ENCODE results near the gene MRPL21.
A peak's percentile ranks its signal among the peaks of the same experiment; 100 is the strongest.

The MRPL21 gene

DNA sequence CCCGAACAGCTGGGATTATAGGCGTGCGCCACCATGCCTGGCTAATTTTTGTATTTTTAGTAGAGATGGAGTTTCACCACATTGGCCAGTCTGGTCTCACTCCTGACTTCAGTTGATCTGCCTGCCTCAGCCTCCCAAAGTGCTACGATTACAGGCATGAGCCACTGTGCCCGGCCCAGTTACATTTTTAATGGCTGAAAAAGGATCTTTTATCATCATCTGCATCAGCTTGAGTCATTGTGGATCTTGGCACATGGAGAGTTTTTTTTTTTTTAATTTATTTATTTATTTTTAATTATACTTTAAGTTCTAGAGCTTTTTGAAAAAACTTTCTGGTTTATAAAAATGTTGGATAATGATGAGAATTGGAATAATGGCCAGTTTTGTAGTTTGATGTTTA is 8.6 kb upstream of the MRPL21 start:
- H3K4me1 ChIP-seq (ENCODE audit: control insufficient read depth in 1 of 2, insufficient read depth in 2 of 2, low read length in 2 of 2) = no peaks in the 10 kb centered on the region
- no peak overlapping the region for H3K4me3 ChIP-seq (ENCODE audit: low read depth in 1 of 2, low read length in 2 of 2)
- H3K9ac ChIP-seq (ENCODE audit: low read depth in 1 of 2, low read length in 2 of 2) = no peak overlapping the region
- no peaks in the 10 kb centered on the region for H3K27me3 ChIP-seq (ENCODE audit: control insufficient read depth in 1 of 2, insufficient read depth in 2 of 2, low read length in 2 of 2)
- H3K9me3 ChIP-seq (ENCODE audit: control insufficient read depth in 1 of 2, low read length in 2 of 2) = no peaks in the 10 kb centered on the region
- no peak overlapping the region for H3K27ac ChIP-seq (ENCODE audit: low read depth, low read length)
- H3K36me3 ChIP-seq (ENCODE audit: control insufficient read depth in 1 of 2, insufficient read depth in 2 of 2, low read length in 2 of 2) = peaks cover 31 to 72% of the 10 kb centered on the region in 2 donors

DNA sequence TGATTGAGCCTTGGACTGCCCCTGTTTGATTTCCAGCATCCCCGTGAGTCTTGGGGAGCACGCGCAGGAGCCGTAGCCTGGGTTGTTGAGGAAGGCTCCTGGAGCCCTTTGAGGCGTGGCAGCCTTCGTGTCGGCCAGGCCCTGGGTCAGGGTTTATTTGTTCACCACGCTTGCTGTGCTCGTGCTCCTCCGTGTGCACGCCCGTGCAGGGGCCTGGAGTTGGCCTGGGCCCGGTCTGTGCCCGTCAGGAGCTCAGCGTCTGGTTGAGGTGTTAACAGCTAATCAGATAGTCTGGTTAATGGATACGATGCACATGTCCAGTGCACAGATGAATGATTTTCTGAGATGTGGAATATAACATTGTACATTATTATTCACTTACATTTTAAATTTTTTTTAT is 8.1 kb upstream of the MRPL21 start:
- H3K4me1 ChIP-seq (ENCODE audit: control insufficient read depth in 1 of 2, insufficient read depth in 2 of 2, low read length in 2 of 2) = no peaks in the 10 kb centered on the region
- H3K36me3 ChIP-seq (ENCODE audit: control insufficient read depth in 1 of 2, insufficient read depth in 2 of 2, low read length in 2 of 2) = peaks cover 31 to 73% of the 10 kb centered on the region in 2 donors
- H3K27me3 ChIP-seq (ENCODE audit: control insufficient read depth in 1 of 2, insufficient read depth in 2 of 2, low read length in 2 of 2) = no peaks in the 10 kb centered on the region
- no peaks in the 10 kb centered on the region for H3K9me3 ChIP-seq (ENCODE audit: control insufficient read depth in 1 of 2, low read length in 2 of 2)
- H3K27ac ChIP-seq (ENCODE audit: low read depth, low read length) = no peak overlapping the region
- no peak overlapping the region for H3K4me3 ChIP-seq (ENCODE audit: low read depth in 1 of 2, low read length in 2 of 2)
- no peak overlapping the region for H3K9ac ChIP-seq (ENCODE audit: low read depth in 1 of 2, low read length in 2 of 2)

DNA sequence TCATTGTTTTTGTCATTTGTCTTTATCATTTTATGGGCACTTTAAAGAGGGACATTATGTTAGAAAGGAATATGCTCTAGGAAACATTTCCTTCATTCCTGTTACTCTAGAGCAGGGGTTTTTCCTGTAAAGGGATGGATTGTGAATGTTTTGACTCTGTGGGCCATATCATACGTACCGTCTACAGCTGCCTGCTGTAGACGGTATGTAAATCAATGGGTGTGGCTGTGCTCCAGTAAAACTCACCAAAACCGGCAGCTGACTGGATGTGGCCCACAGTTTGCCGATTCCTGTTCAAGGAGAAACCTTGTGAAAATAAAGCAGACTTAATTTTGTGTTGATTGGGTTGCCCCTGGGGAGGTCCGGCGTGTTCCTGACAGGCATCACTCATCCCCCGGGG is 7.3 kb upstream of the MRPL21 start:
- H3K27me3 ChIP-seq (ENCODE audit: control insufficient read depth in 1 of 2, insufficient read depth in 2 of 2, low read length in 2 of 2) = no peaks in the 10 kb centered on the region
- no peak overlapping the region for H3K4me3 ChIP-seq (ENCODE audit: low read depth in 1 of 2, low read length in 2 of 2)
- no peaks in the 10 kb centered on the region for H3K9me3 ChIP-seq (ENCODE audit: control insufficient read depth in 1 of 2, low read length in 2 of 2)
- H3K9ac ChIP-seq (ENCODE audit: low read depth in 1 of 2, low read length in 2 of 2) = no peak overlapping the region
- H3K36me3 ChIP-seq (ENCODE audit: control insufficient read depth in 1 of 2, insufficient read depth in 2 of 2, low read length in 2 of 2) = peaks cover 25 to 65% of the 10 kb centered on the region in 2 donors
- no peak overlapping the region for H3K27ac ChIP-seq (ENCODE audit: low read depth, low read length)
- no peaks in the 10 kb centered on the region for H3K4me1 ChIP-seq (ENCODE audit: control insufficient read depth in 1 of 2, insufficient read depth in 2 of 2, low read length in 2 of 2)

DNA sequence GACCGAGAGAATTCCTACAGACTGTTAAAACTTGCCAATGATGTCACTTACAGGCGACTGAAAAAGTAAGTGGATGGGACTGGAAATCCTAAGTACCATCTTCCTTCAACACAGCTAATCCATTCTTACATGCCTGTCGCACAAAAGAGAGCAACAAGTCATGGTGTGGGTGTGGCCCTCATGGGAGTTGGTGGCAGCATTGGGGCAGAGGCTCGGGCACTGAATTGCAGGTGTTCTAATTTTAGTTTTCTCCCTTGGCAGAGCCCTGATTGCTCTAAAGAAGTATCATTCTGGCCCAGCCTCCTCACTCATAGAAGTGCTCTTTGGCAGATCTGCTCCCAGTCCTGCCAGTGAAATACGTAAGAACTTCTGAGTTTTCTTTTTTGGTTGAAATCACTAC is 4.6 kb upstream of the MRPL21 start:
- Histone ChIP-seq H3K36me3 (ENCODE audit: control insufficient read depth in 1 of 2, insufficient read depth in 2 of 2, low read length in 2 of 2) (peaks cover 21 to 40% of the 10 kb centered on the region in 2 donors), H3K4me1 (ENCODE audit: control insufficient read depth in 1 of 2, insufficient read depth in 2 of 2, low read length in 2 of 2) (peaks cover 6 to 11% of the 10 kb centered on the region in 2 donors), H3K27me3 (ENCODE audit: control insufficient read depth in 1 of 2, insufficient read depth in 2 of 2, low read length in 2 of 2) (no peaks in the 10 kb centered on the region)

DNA sequence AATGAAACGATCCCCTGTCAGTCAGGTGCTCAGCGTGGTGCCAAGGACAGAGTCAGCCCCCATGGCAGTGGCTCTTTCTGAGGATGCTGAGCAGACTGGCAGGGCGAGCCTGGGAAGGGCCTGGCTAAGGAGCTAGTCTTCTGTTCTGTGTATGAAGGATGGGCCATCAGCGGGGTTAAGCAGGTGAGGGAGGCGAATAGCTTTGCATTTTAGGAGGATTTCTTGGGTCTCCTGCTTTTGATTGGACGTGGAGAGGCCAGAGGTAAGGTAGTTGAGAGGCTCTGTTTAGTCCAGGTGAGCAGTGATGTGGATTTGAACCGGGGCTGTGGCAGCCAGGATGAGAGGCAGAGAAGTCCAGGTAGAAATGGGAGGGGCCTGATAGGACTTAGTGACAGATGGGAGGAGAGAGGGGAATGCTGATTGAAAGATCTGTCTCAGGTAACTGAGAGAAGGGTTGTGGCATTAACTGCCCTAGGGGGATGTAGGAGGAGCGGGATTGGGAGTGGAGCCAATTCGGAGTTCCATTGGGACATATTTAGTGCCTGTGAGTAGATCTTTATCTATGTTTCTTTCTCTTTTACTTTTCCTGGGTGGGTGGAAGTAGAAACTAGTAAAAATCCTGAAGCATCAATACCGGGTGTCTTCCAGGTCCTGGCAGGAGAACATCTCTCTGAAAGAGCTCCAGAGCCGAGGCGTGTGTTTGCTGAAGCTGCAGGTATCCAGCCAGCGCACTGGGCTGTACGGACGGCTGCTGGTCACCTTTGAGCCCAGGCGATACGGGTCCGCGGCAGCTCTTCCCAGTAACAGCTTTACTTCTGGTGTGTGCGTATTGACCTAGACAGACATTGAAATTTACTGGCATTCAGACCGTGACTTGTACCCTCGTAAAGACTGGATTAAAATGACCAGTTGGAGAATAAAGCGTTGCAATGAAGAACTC is 2.1 kb upstream of the MRPL21 start:
- Histone ChIP-seq H3K9ac (ENCODE audit: low read depth in 1 of 2, low read length in 2 of 2) (no peak overlapping the region), H3K4me1 (ENCODE audit: control insufficient read depth in 1 of 2, insufficient read depth in 2 of 2, low read length in 2 of 2) (peaks cover 16 to 26% of the 10 kb centered on the region in 2 donors), H3K9me3 (ENCODE audit: control insufficient read depth in 1 of 2, low read length in 2 of 2) (no peaks in the 10 kb centered on the region), H3K27me3 (ENCODE audit: control insufficient read depth in 1 of 2, insufficient read depth in 2 of 2, low read length in 2 of 2) (no peaks in the 10 kb centered on the region), H3K4me3 (ENCODE audit: low read depth in 1 of 2, low read length in 2 of 2) (no peak overlapping the region), H3K36me3 (ENCODE audit: control insufficient read depth in 1 of 2, insufficient read depth in 2 of 2, low read length in 2 of 2) (peaks cover 11 to 21% of the 10 kb centered on the region in 2 donors), H3K27ac (ENCODE audit: low read depth, low read length) (no peak overlapping the region)

More for the DNA sequence above, 4.6 kb upstream of the MRPL21 start:
- Histone ChIP-seq H3K4me3 (ENCODE audit: low read depth in 1 of 2, low read length in 2 of 2) (no peak overlapping the region), H3K9ac (ENCODE audit: low read depth in 1 of 2, low read length in 2 of 2) (no peak overlapping the region), H3K9me3 (ENCODE audit: control insufficient read depth in 1 of 2, low read length in 2 of 2) (no peaks in the 10 kb centered on the region), H3K27ac (ENCODE audit: low read depth, low read length) (no peak overlapping the region)

DNA sequence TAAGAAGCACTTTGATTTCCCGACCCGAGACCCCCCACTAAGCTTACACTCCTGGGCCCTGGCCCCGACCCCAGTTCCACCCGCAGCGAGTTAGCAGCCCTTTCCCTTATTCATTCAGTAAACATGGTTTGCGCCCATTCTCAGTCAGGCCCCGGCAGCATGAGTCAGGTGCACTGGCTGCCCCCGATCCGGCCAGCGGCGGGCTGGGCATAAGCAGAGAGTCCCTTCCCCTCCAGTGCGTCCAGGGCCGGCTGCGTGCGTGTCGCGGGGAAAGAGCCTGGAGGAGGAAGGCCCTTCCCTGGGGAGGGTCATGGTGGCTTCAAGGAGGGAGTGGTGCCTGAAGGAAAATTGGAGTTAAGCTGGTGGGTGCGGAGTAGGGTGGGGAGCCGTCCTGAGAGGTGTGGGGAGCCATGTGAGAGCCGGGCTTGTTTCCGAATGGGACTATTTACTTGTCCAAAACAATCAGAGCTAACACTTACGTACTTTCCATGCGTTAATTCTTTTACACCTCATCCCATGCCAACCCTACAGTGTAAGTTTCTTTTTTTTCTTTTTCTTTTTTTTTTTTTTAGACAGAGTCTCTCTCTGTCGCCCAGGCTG is 716 bp upstream of the MRPL21 start:
- H3K27me3 ChIP-seq (ENCODE audit: control insufficient read depth in 1 of 2, insufficient read depth in 2 of 2, low read length in 2 of 2) = no peaks in the 10 kb centered on the region
- H3K4me1 ChIP-seq (ENCODE audit: control insufficient read depth in 1 of 2, insufficient read depth in 2 of 2, low read length in 2 of 2) = peaks cover 16 to 26% of the 10 kb centered on the region in 2 donors
- peak overlapping the region; percentile 77 for H3K27ac ChIP-seq (ENCODE audit: low read depth, low read length)
- peak overlapping the region; percentile 96 to 100 for H3K4me3 ChIP-seq (ENCODE audit: low read depth in 1 of 2, low read length in 2 of 2)
- peaks cover 5 to 19% of the 10 kb centered on the region in 2 donors for H3K36me3 ChIP-seq (ENCODE audit: control insufficient read depth in 1 of 2, insufficient read depth in 2 of 2, low read length in 2 of 2)
- H3K9me3 ChIP-seq (ENCODE audit: control insufficient read depth in 1 of 2, low read length in 2 of 2) = no peaks in the 10 kb centered on the region
- peak overlapping the region; percentile 78 to 90 for H3K9ac ChIP-seq (ENCODE audit: low read depth in 1 of 2, low read length in 2 of 2)

DNA sequence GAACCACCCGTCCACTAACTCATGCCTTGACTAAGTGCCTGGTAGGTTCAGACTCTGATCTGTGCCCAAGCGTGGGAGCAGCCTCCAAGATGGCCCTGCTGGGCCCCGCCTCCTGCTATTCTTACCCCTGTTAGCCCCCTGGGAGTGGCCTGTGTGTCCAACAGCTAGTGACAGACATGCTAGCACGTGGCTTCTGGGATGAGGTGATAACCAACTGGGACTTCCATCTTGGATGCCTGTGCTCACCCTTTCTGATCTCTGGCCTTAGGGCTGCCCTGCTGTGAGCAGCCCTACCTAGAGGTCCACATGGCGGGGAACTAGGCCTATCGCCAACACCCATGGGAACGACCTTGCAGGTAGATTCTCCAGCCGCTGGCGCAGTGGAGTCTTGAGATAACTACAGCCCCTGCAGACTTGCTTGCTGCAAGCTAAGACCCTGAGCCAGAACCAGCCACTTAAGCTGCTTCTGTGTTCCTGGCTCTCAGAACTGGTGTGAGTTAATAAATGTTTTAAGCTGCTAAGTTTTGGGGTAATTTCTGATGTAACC is 2.7 kb downstream of the MRPL21 start:
- H3K27ac ChIP-seq (ENCODE audit: low read depth, low read length) = no peak overlapping the region
- H3K27me3 ChIP-seq (ENCODE audit: control insufficient read depth in 1 of 2, insufficient read depth in 2 of 2, low read length in 2 of 2) = no peaks in the 10 kb centered on the region
- peaks cover 27 to 40% of the 10 kb centered on the region in 2 donors for H3K36me3 ChIP-seq (ENCODE audit: control insufficient read depth in 1 of 2, insufficient read depth in 2 of 2, low read length in 2 of 2)
- no peak overlapping the region for H3K4me3 ChIP-seq (ENCODE audit: low read depth in 1 of 2, low read length in 2 of 2)
- peaks cover 16 to 26% of the 10 kb centered on the region in 2 donors for H3K4me1 ChIP-seq (ENCODE audit: control insufficient read depth in 1 of 2, insufficient read depth in 2 of 2, low read length in 2 of 2)
- H3K9ac ChIP-seq (ENCODE audit: low read depth in 1 of 2, low read length in 2 of 2) = no peak overlapping the region
- no peaks in the 10 kb centered on the region for H3K9me3 ChIP-seq (ENCODE audit: control insufficient read depth in 1 of 2, low read length in 2 of 2)

DNA sequence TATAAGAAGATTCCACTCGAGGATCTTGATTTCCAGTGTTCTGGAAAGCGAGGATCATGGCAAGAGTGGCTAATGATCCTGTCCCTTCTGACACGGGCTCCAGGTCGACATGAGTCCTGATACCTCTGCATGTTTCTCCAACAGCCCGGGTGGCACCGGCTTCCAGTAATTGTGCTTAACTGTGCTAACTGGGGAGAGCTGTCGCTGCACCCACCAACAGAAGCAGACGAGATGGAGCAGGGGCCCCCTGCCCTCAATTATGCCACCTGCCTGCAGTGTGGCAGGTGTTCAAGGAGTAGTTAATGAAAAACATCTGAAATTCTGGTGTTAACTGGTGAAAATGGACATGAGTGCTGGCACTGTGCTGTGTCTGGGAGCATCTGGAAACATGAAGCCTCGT is 6.2 kb downstream of the MRPL21 start:
- Histone ChIP-seq H3K9ac (ENCODE audit: low read depth in 1 of 2, low read length in 2 of 2) (no peak overlapping the region), H3K4me3 (ENCODE audit: low read depth in 1 of 2, low read length in 2 of 2) (no peak overlapping the region), H3K27ac (ENCODE audit: low read depth, low read length) (no peak overlapping the region), H3K4me1 (ENCODE audit: control insufficient read depth in 1 of 2, insufficient read depth in 2 of 2, low read length in 2 of 2) (peaks cover 1 to 7% of the 10 kb centered on the region in 2 donors), H3K36me3 (ENCODE audit: control insufficient read depth in 1 of 2, insufficient read depth in 2 of 2, low read length in 2 of 2) (peaks cover 39 to 67% of the 10 kb centered on the region in 2 donors), H3K27me3 (ENCODE audit: control insufficient read depth in 1 of 2, insufficient read depth in 2 of 2, low read length in 2 of 2) (no peaks in the 10 kb centered on the region), H3K9me3 (ENCODE audit: control insufficient read depth in 1 of 2, low read length in 2 of 2) (no peaks in the 10 kb centered on the region)

DNA sequence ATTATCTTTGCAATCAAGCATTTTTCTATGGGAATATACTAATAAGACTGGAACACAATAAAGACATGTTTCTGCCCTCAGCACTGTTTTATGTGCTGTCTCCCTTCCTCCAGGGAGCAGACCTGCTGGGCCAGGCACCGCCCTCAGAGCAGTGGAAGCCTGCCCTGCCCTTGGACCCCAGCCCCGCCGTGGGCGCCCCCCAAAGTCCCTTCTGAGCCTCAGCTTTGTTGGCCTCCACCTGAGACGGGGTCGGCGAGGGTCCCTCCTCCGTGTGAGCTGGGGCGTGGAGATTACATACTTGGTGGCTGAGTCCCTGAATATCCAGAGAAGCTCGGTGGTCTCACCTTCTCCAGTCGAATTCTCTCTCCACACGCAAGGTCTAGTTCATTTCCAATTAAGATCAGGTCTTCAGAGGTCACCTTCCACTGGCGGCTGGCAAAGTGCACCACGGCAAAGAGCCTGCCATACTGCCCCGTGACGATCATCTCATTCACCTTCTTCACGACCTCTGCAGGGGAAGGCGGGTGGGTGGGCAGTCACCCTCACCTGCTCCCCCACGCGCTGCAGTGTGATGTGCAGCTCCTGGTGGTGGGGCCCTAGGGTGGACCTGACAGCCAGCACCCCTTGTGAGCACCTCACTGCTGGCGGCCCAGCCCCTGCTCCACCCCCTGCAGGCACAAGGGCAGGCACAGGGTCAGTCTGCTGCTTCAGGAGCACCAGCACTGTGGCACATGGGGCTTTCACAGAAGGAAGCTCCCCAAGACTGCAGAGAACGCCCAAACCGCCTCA is 7.3 kb downstream of the MRPL21 start:
- no peak overlapping the region for H3K27ac ChIP-seq (ENCODE audit: low read depth, low read length)
- H3K4me1 ChIP-seq (ENCODE audit: control insufficient read depth in 1 of 2, insufficient read depth in 2 of 2, low read length in 2 of 2) = peaks cover 0 to 5% of the 10 kb centered on the region in 2 donors
- H3K27me3 ChIP-seq (ENCODE audit: control insufficient read depth in 1 of 2, insufficient read depth in 2 of 2, low read length in 2 of 2) = no peaks in the 10 kb centered on the region
- H3K9ac ChIP-seq (ENCODE audit: low read depth in 1 of 2, low read length in 2 of 2) = no peak overlapping the region
- no peak overlapping the region for H3K4me3 ChIP-seq (ENCODE audit: low read depth in 1 of 2, low read length in 2 of 2)
- no peaks in the 10 kb centered on the region for H3K9me3 ChIP-seq (ENCODE audit: control insufficient read depth in 1 of 2, low read length in 2 of 2)
- H3K36me3 ChIP-seq (ENCODE audit: control insufficient read depth in 1 of 2, insufficient read depth in 2 of 2, low read length in 2 of 2) = peaks cover 39 to 74% of the 10 kb centered on the region in 2 donors

Data from duodenal mucosa (tissue), 2 donors.